Upper lobe of left lung (tissue), 6 donors: Measurements from ENCODE around the gene CCNH. TPM values are rescaled to one million over a fixed set of nuclear protein-coding genes. Genes with fewer than 3 reads are reported as not detected.

Experiments used
- ATAC-seq, 2 donors: fragments of 200-7000 bp; cut with Tn5 transposase; one replicate each; pipeline ENCODE4 v1.9.1; 2022; ENCODE audit warnings: mild to moderate bottlenecking in 2 of 2, moderate library complexity in 2 of 2; ENCODE audit not compliant: low FRiP score in 2 of 2
- DNase-seq, 2 donors: peaks; one replicate each; pipeline ENCODE4 v3.0.0-alpha.2; 2019 to 2020
- H3K27ac ChIP-seq, 4 donors: fragments of 200-600 bp; sonication (generic); one replicate each; pipeline ENCODE4 v1.5.1; 2016 to 2019
- H3K27me3 ChIP-seq, 4 donors: fragments of 200-600 bp; sonication (generic); one replicate each; pipeline ENCODE4 v1.5.1; 2017 to 2019
- H3K36me3 ChIP-seq, 4 donors: fragments of 200-600 bp; sonication (generic); one replicate each; pipeline ENCODE4 v1.5.1; 2016 to 2019
- H3K4me1 ChIP-seq, 4 donors: fragments of 200-600 bp; sonication (generic); one replicate each; pipeline ENCODE4 v1.5.1; 2018 to 2019
- H3K4me3 ChIP-seq, 4 donors: fragments of 200-600 bp; sonication (generic); one replicate each; pipeline ENCODE4 v1.5.1; 2017 to 2019; ENCODE audit warnings: mild to moderate bottlenecking in 2 of 4, moderate library complexity in 1 of 4
- H3K9me3 ChIP-seq, 4 donors: fragments of 200-600 bp; sonication (generic); one replicate each; pipeline ENCODE4 v1.5.1; 2018 to 2019
- CTCF ChIP-seq, 6 experiments: fragments of 450-650 bp in 4 of 6; fragments of 200-600 bp in 2 of 6; sonication (generic) in 2 of 6; IDR thresholded peaks; one replicate each; pipeline ENCODE4 v1.5.1; 2016 to 2019; ENCODE audit warnings: antibody characterized with exemption in 6 of 6
- EP300 ChIP-seq, 4 donors: sonication (generic); formaldehyde crosslinking; IDR thresholded peaks; one replicate each; pipeline ENCODE4 v1.5.1; 2017; ENCODE audit warnings: antibody characterized with exemption in 4 of 4, control low read depth in 2 of 4
- POLR2A ChIP-seq, 4 donors: fragments of 450-650 bp; IDR thresholded peaks; one replicate each; pipeline ENCODE4 v1.5.1; 2016 to 2017; ENCODE audit warnings: antibody characterized with exemption in 4 of 4, mild to moderate bottlenecking in 2 of 4
- POLR2AphosphoS5 ChIP-seq, 2 donors: sonication (generic); formaldehyde crosslinking; IDR thresholded peaks; one replicate each; pipeline ENCODE4 v1.5.1; 2017; ENCODE audit warnings: antibody characterized with exemption in 2 of 2
- WGBS, 2 donors: methylation state at CpG; one replicate each; pipeline ENCODE4 v1.1.5; 2017 to 2018; 5-methylcytosine and 5-hydroxymethylcytosine counted together
- total RNA-seq, 6 donors: library from RNA; depleted of rRNA in 4 of 6; stranded (reverse); fragments of >200 nt in 4 of 6; gene quantifications; one replicate each; pipeline versions ENCODE4 v1.1.0 to v1.2.1, GENCODE V29; 2016 to 2021
- donor health status: DM: no; HTN: no; CAD: no; lungs with moderate emphysema.
- donor health status: DM: no; HTN: yes; CAD: no; lungs with severe emphysema.

Gene CCNH
- total RNA-seq, 6 donors from 2014 or later, result 39.1 to 232 (median 73.4) TPM

DNA sequence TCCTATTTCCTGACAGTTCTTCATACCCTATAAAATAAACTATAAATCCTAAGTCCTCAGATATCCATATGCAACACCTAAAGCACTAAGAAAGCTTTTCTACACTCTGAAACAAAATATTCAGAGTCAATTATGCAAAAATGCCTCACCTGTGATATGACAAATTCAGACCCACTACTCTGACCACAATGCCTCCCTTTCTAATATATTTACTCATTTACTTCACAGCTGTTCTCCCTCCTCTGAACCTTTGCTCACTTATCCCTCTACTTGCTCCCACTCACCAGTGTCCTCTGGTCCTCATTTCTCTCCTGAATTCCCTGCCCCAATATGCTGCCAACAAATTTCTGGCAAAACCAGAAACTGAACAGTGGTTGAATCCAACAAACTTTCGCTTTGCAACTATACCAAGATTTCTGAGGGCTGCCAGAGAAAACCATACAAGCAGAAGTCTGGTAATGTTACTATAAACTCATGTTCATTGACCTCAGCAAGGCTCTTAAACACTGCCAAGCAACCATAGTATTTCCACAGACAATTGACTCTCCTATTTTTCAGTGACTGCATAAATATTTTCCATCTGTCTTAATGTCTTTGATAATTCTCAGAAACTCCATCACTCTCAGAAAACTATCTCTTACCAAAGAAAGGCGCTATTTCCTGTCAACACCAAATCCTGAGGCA lies 7.1 kb downstream of the CCNH start:
- WGBS, 2 donors, result 97 to 100% methylated on average over 2 of the region's 2 CpGs
- peaks cover 17 to 96% (median 38%) of the 10 kb centered on the region in 4 donors for H3K36me3 ChIP-seq
- no peak for ATAC-seq

DNA sequence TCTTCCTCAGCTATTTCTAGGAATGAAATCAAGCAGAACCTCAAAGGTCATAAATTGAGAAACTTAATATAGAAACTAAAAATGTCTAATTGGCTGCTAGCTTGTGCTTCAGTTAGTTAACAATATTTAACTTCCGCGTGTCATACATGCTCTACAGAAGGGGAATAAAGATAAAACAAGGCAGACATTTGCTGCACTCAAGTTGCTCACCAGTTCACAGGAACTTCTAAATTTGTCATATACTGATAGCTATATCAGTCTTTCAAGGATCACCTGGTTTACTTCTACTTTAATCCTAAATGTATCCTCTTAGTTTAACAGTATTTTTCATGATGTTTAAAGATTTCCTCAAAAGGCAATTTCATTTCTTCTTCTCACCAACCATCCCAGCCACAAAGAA lies 8.4 kb downstream of the CCNH start:
- TF ChIP-seq POLR2AphosphoS5 (IDR thresholded peaks at IDR 0.05) (no peak), EP300 (IDR thresholded peaks at IDR 0.05) (no peak)
- peaks cover 17 to 91% (median 38%) of the 10 kb centered on the region in 4 donors for H3K36me3 ChIP-seq
- 86 to 91% methylated on average over 2 of the region's 2 CpGs for WGBS, 2 donors
- DNase-seq, result no peak
- peaks cover 0 to 12% (median 7%) of the 10 kb centered on the region in 4 donors for H3K4me1 ChIP-seq
- no peak for ATAC-seq
- H3K27me3 ChIP-seq, result no peaks in the 10 kb centered on the region
- H3K9me3 ChIP-seq, result no peaks in the 10 kb centered on the region
- H3K4me3 ChIP-seq, result no peak overlapping the region
- H3K27ac ChIP-seq, result no peak overlapping the region

More for the DNA sequence above, 7.1 kb downstream of the CCNH start:
- no peak for DNase-seq
- TF ChIP-seq POLR2AphosphoS5 (IDR thresholded peaks at IDR 0.05) (no peak), CTCF (IDR thresholded peaks at IDR 0.05) (no peak), EP300 (IDR thresholded peaks at IDR 0.05) (no peak), POLR2A (IDR thresholded peaks at IDR 0.05) (no peak)
- Histone ChIP-seq H3K27ac (no peak overlapping the region), H3K4me1 (peaks cover 1 to 4% (median 2%) of the 10 kb centered on the region in 4 donors), H3K27me3 (no peaks in the 10 kb centered on the region), H3K9me3 (no peaks in the 10 kb centered on the region), H3K4me3 (no peak overlapping the region)

DNA sequence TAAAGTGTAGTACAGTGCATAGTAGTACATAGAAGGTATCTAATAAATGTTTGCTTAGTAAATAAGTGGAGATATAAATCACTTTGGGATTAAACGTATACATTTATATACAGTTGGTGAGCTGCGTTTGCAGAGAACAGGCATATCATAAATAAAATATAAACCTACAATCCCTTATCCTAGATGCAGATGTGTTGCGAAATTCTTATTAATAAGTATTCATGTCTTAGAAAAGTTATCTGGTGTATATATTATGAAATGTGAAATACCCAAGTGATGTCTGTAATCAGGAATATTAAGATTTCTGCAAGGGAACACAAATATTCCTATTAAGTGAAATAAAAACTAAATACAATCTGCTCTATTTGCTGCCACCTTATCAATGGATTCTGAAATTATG lies 8.8 kb downstream of the CCNH start:
- DNase-seq, result no peak
- H3K4me3 ChIP-seq, result no peak overlapping the region
- TF ChIP-seq CTCF (IDR thresholded peaks at IDR 0.05), result no peak
- no peak for TF ChIP-seq POLR2A (IDR thresholded peaks at IDR 0.05)
- TF ChIP-seq EP300 (IDR thresholded peaks at IDR 0.05), result no peak
- TF ChIP-seq POLR2AphosphoS5 (IDR thresholded peaks at IDR 0.05), result no peak
- no peaks in the 10 kb centered on the region for H3K27me3 ChIP-seq
- ATAC-seq, result no peak
- H3K27ac ChIP-seq, result no peak overlapping the region
- peaks cover 0 to 13% (median 10%) of the 10 kb centered on the region in 4 donors for H3K4me1 ChIP-seq
- WGBS, 2 donors, result 90 to 92% methylated on average over 3 of the region's 3 CpGs
- peaks cover 21 to 91% (median 39%) of the 10 kb centered on the region in 4 donors for H3K36me3 ChIP-seq
- H3K9me3 ChIP-seq, result no peaks in the 10 kb centered on the region

- ATAC-seq, result no peak
- no peak overlapping the region for H3K4me3 ChIP-seq
- TF ChIP-seq POLR2A (IDR thresholded peaks at IDR 0.05) (no peak), POLR2AphosphoS5 (IDR thresholded peaks at IDR 0.05) (no peak), EP300 (IDR thresholded peaks at IDR 0.05) (no peak), CTCF (IDR thresholded peaks at IDR 0.05) (no peak)
- no peak for DNase-seq
- peaks cover 0 to 13% (median 10%) of the 10 kb centered on the region in 4 donors for H3K4me1 ChIP-seq
- no peaks in the 10 kb centered on the region for H3K9me3 ChIP-seq
- H3K27me3 ChIP-seq, result no peaks in the 10 kb centered on the region
- H3K36me3 ChIP-seq, result peaks cover 16 to 91% (median 43%) of the 10 kb centered on the region in 4 donors
- WGBS, 2 donors, result 90 to 93% methylated on average over 3 of the region's 3 CpGs
- H3K27ac ChIP-seq, result no peak overlapping the region
These were observed 9.3 kb downstream of the CCNH start for GRCh38 chr5:87403409-87403808.

GRCh38 chr5:87401626-87402025 lies 11.1 kb downstream of the CCNH start:
- DNase-seq (no peak), ATAC-seq (no peak)
- TF ChIP-seq EP300 (IDR thresholded peaks at IDR 0.05), result no peak
- no peak for TF ChIP-seq POLR2A (IDR thresholded peaks at IDR 0.05)
- TF ChIP-seq CTCF (IDR thresholded peaks at IDR 0.05), result no peak
- TF ChIP-seq POLR2AphosphoS5 (IDR thresholded peaks at IDR 0.05), result no peak
- Histone ChIP-seq H3K27ac (no peak overlapping the region), H3K4me3 (no peak overlapping the region), H3K36me3 (peaks cover 12 to 91% (median 42%) of the 10 kb centered on the region in 4 donors), H3K9me3 (no peaks in the 10 kb centered on the region), H3K4me1 (peaks cover 0 to 13% (median 10%) of the 10 kb centered on the region in 4 donors), H3K27me3 (no peaks in the 10 kb centered on the region)
